Testis (tissue), 3 donors: Measurements from ENCODE around the gene NCK1. TPM values are rescaled to one million over a fixed set of nuclear protein-coding genes. Genes with fewer than 3 reads are reported as not detected.

Experiments used
- DNase-seq: peaks from one replicate; pipeline ENCODE4 v3.0.0-alpha.2; 2019
- H3K27ac ChIP-seq, 2 donors: fragments of 200-600 bp; sonication (generic); one replicate each; pipeline ENCODE4 v1.5.1; 2019
- H3K27me3 ChIP-seq: fragments of 200-600 bp; sonication (generic); one replicate; pipeline ENCODE4 v1.5.1; 2019
- H3K36me3 ChIP-seq: fragments of 200-600 bp; sonication (generic); one replicate; pipeline ENCODE4 v1.5.1; 2017; ENCODE audit warnings: low read depth; ENCODE audit errors: missing control alignments
- H3K4me1 ChIP-seq: fragments of 200-600 bp; sonication (generic); one replicate; pipeline ENCODE4 v1.5.1; 2019
- H3K4me3 ChIP-seq, 2 donors: fragments of 200-600 bp; sonication (generic); one replicate each; pipeline ENCODE4 v1.5.1; 2017 to 2019
- H3K9me3 ChIP-seq: fragments of 200-600 bp; sonication (generic); one replicate; pipeline ENCODE4 v1.5.1; 2017
- POLR2A ChIP-seq: fragments of 450-650 bp; IDR thresholded peaks from one replicate; pipeline ENCODE4 v1.6.1; 2017; ENCODE audit warnings: antibody characterized with exemption, mild to moderate bottlenecking, moderate library complexity
- WGBS, 2 donors: methylation state at CpG; one replicate each; pipeline ENCODE4 v1.1.5; 2018; 5-methylcytosine and 5-hydroxymethylcytosine counted together
- intact Hi-C: fragments of 100-400 bp; cut with DNase I; formaldehyde crosslinking; loops from one replicate; pipeline ENCODE4 v1.15.1; 2023; ENCODE audit warnings: low total_unique reads
- polyA plus RNA-seq: library from polyadenylated mRNA; stranded (reverse); fragments of 350-450 nt; fragmentation: Illumina TruSeq; extraction: RNeasy Lipid Tissue Mini Kit (QIAGEN cat#74804); gene quantifications from one replicate; pipeline ENCODE4 v1.2.3, GENCODE V29; 2014; ENCODE audit warnings: low read depth, low replicate concordance; ENCODE audit not compliant: insufficient read depth
- total RNA-seq, 2 donors: library from RNA; depleted of rRNA; stranded (reverse); fragments of >200 nt; gene quantifications; one replicate each; pipeline ENCODE4 v1.2.3, GENCODE V29; 2016
- TF ChIP-seq, protein P1 (sequence below), 3 experiments: fragments of 450-650 bp in 2 of 3; fragments of 200-600 bp in 1 of 3; sonication (generic) in 1 of 3; IDR thresholded peaks; one replicate each; pipeline ENCODE4 v1.5.1; 2016 to 2019; ENCODE audit warnings: antibody characterized with exemption in 3 of 3, mild to moderate bottlenecking in 2 of 3, moderate library complexity in 1 of 3

NCK1 gene
- total and polyA plus RNA-seq, 3 donors from 2014 or later, result 31.1 to 45.0 (median 42.7) TPM

DNA sequence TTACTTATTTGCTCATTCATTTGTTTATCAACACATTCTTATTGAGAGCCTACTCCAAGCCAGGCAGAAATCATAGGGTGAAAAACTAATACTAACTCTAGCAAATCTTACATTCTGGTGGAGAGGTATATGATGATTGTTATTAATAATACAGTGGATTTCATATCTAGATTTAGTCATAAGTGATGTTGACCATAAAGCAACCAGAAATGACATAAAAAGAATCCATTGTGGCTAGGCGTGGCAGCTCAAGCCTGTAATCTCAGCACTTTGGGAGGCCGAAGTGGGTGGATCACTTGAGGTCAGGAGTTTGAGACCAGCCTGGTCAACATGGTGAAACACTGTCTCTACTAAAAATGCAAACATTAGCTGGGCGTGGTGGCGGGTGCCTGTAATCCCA is 69.6 kb downstream of the NCK1 start:
- Histone ChIP-seq H3K9me3 (no peaks in the 10 kb centered on the region), H3K27ac (no peak overlapping the region), H3K36me3 (no peaks in the 10 kb centered on the region), H3K27me3 (no peaks in the 10 kb centered on the region), H3K4me1 (peaks cover 2% of the 10 kb centered on the region), H3K4me3 (no peak overlapping the region)
- intact Hi-C loops, result no loop called here
- DNase-seq, result no peak
- TF ChIP-seq, protein P1, sequence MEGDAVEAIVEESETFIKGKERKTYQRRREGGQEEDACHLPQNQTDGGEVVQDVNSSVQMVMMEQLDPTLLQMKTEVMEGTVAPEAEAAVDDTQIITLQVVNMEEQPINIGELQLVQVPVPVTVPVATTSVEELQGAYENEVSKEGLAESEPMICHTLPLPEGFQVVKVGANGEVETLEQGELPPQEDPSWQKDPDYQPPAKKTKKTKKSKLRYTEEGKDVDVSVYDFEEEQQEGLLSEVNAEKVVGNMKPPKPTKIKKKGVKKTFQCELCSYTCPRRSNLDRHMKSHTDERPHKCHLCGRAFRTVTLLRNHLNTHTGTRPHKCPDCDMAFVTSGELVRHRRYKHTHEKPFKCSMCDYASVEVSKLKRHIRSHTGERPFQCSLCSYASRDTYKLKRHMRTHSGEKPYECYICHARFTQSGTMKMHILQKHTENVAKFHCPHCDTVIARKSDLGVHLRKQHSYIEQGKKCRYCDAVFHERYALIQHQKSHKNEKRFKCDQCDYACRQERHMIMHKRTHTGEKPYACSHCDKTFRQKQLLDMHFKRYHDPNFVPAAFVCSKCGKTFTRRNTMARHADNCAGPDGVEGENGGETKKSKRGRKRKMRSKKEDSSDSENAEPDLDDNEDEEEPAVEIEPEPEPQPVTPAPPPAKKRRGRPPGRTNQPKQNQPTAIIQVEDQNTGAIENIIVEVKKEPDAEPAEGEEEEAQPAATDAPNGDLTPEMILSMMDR (IDR thresholded peaks at IDR 0.05), result no peak
- WGBS, 2 donors, result 85 to 86% methylated on average over 4 of the region's 4 CpGs

DNA sequence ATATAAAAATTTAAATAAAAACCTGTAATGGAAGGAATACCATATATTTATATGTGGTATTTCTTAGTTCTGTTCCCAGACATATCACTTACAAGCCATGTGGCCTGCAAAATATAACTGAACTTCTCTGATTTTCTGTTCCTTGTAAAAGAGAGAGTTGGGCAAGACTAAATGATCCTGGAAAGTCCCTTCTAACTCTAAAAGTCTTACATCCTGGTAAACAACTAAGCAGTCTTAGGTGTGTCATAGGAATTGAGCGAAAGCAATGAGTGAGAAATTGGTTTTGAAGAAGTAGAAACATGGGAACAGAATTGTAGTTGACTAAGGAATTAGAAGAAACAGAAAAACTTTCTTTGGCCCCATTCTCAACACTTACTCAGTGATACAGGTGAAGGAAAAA is 70.5 kb downstream of the NCK1 start:
- H3K27ac ChIP-seq, result no peak overlapping the region
- no peaks in the 10 kb centered on the region for H3K36me3 ChIP-seq
- intact Hi-C loops, result no loop called here
- no peak overlapping the region for H3K4me3 ChIP-seq
- 83% methylated on average over 1 of the region's 1 CpG for whole genome bisulfite sequencing, 2 donors
- H3K27me3 ChIP-seq, result no peaks in the 10 kb centered on the region
- no peak for DNase-seq
- H3K4me1 ChIP-seq, result peaks cover 2% of the 10 kb centered on the region
- TF ChIP-seq, protein P1 (IDR thresholded peaks at IDR 0.05), result no peak
- TF ChIP-seq POLR2A, result no peak
- H3K9me3 ChIP-seq, result no peaks in the 10 kb centered on the region

DNA sequence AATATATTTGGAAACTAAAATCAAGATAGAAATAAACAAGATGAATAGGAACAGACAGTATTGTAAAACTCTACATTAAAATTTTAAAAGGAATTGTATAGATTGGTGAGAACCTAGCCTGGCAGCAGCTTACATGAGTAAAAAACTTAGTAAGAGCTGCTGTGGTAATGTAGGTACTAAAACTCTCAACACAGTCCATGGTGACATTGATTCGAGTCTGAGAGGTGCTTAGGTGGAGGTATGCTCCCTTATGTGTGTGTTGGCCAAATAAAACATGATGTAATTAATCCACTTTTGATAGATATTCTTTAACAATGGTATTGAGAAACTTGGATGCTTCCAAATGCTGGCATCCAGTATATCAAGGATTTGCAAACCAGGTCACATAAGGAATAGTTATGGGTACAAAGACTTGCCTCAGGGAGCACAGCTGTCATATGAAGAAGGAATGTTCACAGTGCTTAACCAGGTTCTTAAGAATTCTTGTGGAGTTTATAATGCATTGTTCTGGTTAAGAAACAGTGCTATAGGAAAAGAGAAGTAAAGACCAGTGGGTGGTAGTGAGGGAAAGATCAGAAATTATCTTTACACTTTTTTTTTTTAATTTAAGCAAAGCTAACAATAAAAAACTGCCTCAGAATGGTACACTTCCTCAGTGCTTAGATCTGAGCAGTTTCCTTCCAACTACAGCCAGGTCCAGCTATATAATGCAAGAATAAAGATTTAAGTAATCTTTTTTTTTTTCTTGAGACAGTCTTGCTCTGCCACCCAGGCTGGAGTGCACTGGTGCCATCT is 71.2 kb downstream of the NCK1 start:
- Histone ChIP-seq H3K4me1 (peaks cover 2% of the 10 kb centered on the region), H3K27ac (no peak overlapping the region), H3K36me3 (no peaks in the 10 kb centered on the region), H3K4me3 (no peak overlapping the region), H3K27me3 (no peaks in the 10 kb centered on the region), H3K9me3 (no peaks in the 10 kb centered on the region)
- TF ChIP-seq POLR2A, result no peak
- TF ChIP-seq, protein P1 (IDR thresholded peaks at IDR 0.05), result no peak
- 80 to 87% methylated on average over 1 of the region's 1 CpG for WGBS, 2 donors
- intact Hi-C loops, result no loop called here
- no peak for DNase-seq

DNA sequence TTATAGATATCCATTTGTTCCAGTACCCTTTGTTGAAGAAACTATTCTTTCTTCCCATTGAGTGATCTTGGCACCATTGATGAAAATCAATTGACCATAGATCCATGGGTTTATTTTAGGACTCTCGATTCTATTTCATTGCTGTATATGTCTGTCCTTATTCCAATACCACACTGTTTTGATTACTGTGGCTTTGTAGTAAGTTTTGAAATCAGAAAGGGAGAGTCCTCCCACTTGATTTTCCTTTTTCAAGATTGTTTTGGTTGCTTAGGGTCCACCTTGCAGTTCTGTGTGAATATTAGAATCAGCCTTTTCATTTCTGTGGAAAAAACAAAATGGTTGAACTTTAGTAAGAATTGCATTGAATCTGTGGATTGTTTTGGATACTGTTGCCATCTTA is 75.2 kb downstream of the NCK1 start:
- H3K9me3 ChIP-seq, result no peaks in the 10 kb centered on the region
- H3K27me3 ChIP-seq, result no peaks in the 10 kb centered on the region
- H3K36me3 ChIP-seq, result no peaks in the 10 kb centered on the region
- WGBS, 2 donors, result 93 to 100% methylated on average over 1 of the region's 1 CpG
- no peak overlapping the region for H3K4me3 ChIP-seq
- DNase-seq, result no peak
- H3K4me1 ChIP-seq, result no peaks in the 10 kb centered on the region
- intact Hi-C loops, result no loop called here
- TF ChIP-seq, protein P1 (IDR thresholded peaks at IDR 0.05), result no peak
- no peak for TF ChIP-seq POLR2A
- no peak overlapping the region for H3K27ac ChIP-seq

DNA sequence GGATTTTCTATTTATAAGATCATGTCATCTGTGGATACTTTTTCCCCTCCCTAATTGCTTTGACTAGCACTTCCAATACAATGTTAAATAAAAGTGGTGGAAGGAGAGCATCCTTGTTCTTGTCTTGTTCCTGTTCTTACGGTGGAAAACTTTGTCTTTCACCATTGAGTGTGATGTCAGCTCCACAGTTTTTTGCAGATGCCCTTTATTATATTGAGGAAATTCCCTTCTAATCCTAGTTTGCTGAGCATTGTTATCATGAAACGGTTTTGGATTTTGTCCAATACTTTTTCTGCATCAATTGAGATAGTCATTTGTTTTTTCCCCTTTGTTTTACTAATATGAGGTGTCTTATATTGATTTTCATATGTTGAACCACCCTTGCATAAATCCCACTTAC is 75.8 kb downstream of the NCK1 start:
- H3K4me1 ChIP-seq, result no peaks in the 10 kb centered on the region
- no peak overlapping the region for H3K27ac ChIP-seq
- intact Hi-C loops, result no loop called here

More for the DNA sequence above, 75.8 kb downstream of the NCK1 start:
- H3K27me3 ChIP-seq, result no peaks in the 10 kb centered on the region
- H3K36me3 ChIP-seq, result no peaks in the 10 kb centered on the region
- no peaks in the 10 kb centered on the region for H3K9me3 ChIP-seq
- TF ChIP-seq POLR2A, result no peak
- TF ChIP-seq, protein P1 (IDR thresholded peaks at IDR 0.05), result no peak
- WGBS, 2 donors, result 58 to 66% methylated on average over 2 of the region's 2 CpGs
- DNase-seq, result no peak
- H3K4me3 ChIP-seq, result no peak overlapping the region
